ENCODE measurements around the gene TNIK. TPM values are rescaled to one million over a fixed set of nuclear protein-coding genes. Genes with fewer than 3 reads are reported as not detected.

The TNIK gene
- total and polyA plus RNA-seq, 2 of the 13 experiments (the other 11 are each of a cell fraction or from before 2014, with no cell fraction given) = 0.15 to 0.22 TPM

GRCh38 chr3:171127611-171128010 lies 332.6 kb downstream of the TNIK start:
- ChIA-PET CTCF (ENCODE audit: low intra/inter-chr PET ratio, low total read pairs) (no interaction called here), POLR2A (no interaction called here)
- no peak overlapping the region for H3K27ac ChIP-seq (ENCODE audit: extremely low read length, insufficient read depth, low read length)
- TF ChIP-seq TEF (CRISPR knock-in tag; IDR thresholded peaks at IDR 0.05) (no peak), GABPA (IDR thresholded peaks at IDR 0.05; ENCODE audit: low read depth, low read length) (no peak), GABPA (CRISPR knock-in tag; IDR thresholded peaks at IDR 0.05; ENCODE audit: low read depth) (no peak), ZNF530 (CRISPR knock-in tag; IDR thresholded peaks at IDR 0.05; ENCODE audit: low read depth) (no peak), ZNF280D (CRISPR knock-in tag; IDR thresholded peaks at IDR 0.05) (no peak), ATRX (CRISPR knock-in tag; IDR thresholded peaks at IDR 0.05; ENCODE audit: borderline replicate concordance) (no peak), RAD21 (CRISPR knock-in tag; IDR thresholded peaks at IDR 0.05) (no peak), ZBTB20 (CRISPR knock-in tag; IDR thresholded peaks at IDR 0.05; ENCODE audit: borderline replicate concordance, low read depth) (no peak), ETV6 (CRISPR knock-in tag; conservative IDR thresholded peaks at IDR 0.05) (no peak), ZC3H4 (CRISPR knock-in tag; IDR thresholded peaks at IDR 0.05; ENCODE audit: borderline replicate concordance) (no peak), MIER3 (CRISPR knock-in tag; IDR thresholded peaks at IDR 0.05; ENCODE audit: borderline replicate concordance) (no peak), ZNF782 (CRISPR knock-in tag; IDR thresholded peaks at IDR 0.05; ENCODE audit: borderline replicate concordance) (no peak), PLSCR1 (CRISPR knock-in tag; IDR thresholded peaks at IDR 0.05; ENCODE audit: borderline replicate concordance) (no peak), FOXP4 (CRISPR knock-in tag; IDR thresholded peaks at IDR 0.05) (no peak), ZEB1 (IDR thresholded peaks at IDR 0.05; ENCODE audit: insufficient replicate concordance, low read depth) (no peak), ZNF256 (CRISPR knock-in tag; conservative IDR thresholded peaks at IDR 0.05) (no peak), ZNF772 (CRISPR knock-in tag; IDR thresholded peaks at IDR 0.05) (no peak)
- peaks cover 46% of the 10 kb centered on the region for H3K4me1 ChIP-seq (ENCODE audit: insufficient read depth, low read length)
- WGBS (ENCODE audit: low lambda C conversion rate) = 64% methylated on average over 1 of the region's 1 CpG
- DNase-seq (ENCODE audit: low spot score) (no peak), ATAC-seq (no peak), FAIRE-seq (no peak)
- no peaks in the 10 kb centered on the region for H3K27me3 ChIP-seq (ENCODE audit: control insufficient read depth in 1 of 2, insufficient read depth in 2 of 2, low read length in 2 of 2)
- no peak overlapping the region for H3K9ac ChIP-seq (ENCODE audit: insufficient read depth, low read depth, low read length)
- H3K79me2 ChIP-seq (ENCODE audit: insufficient read depth, low read length) = no peaks in the 10 kb centered on the region
- BruUV-seq (replicated peaks) = no TSS peak
- intact Hi-C loops (cut with micrococcal nuclease; ENCODE audit: unreplicated experiment) (no loop called here), in situ Hi-C loops (cut with HindIII; ENCODE audit: extremely low pct_ligation_motif_present, low pct_unique_long_range_greater_than_20kb) (no loop called here)
- no peaks in the 10 kb centered on the region for H3K9me3 ChIP-seq (ENCODE audit: low read length)
- H3K4me2 ChIP-seq (ENCODE audit: low read depth, low read length) = no peak overlapping the region
- no peaks in the 10 kb centered on the region for H4K20me1 ChIP-seq (ENCODE audit: insufficient read depth, low read length)
- no peak overlapping the region for H2AFZ ChIP-seq (ENCODE audit: low read length)
- no peaks in the 10 kb centered on the region for H3K36me3 ChIP-seq (replicated peaks in 1 of 2; ENCODE audit: control insufficient read depth in 1 of 2, insufficient read depth in 2 of 2, low read length in 2 of 2)
- no peak overlapping the region for H3K4me3 ChIP-seq (replicated peaks in 1 of 3; ENCODE audit: insufficient read depth in 1 of 3, low read depth in 2 of 3, low read length in 3 of 3)

Data from HepG2 (cell line).